HS-27A (cell line): ENCODE data around the gene MBP.

Source experiments
- DNase-seq: peaks from one replicate; pipeline ENCODE4 v3.0.0-alpha.2; 2012; ENCODE audit warnings: low read depth, missing footprints

Gene MBP

GRCh38 chr18:76986406-76986805 lies 146.2 kb downstream of the MBP start:
- no peak for DNase-seq

DNA sequence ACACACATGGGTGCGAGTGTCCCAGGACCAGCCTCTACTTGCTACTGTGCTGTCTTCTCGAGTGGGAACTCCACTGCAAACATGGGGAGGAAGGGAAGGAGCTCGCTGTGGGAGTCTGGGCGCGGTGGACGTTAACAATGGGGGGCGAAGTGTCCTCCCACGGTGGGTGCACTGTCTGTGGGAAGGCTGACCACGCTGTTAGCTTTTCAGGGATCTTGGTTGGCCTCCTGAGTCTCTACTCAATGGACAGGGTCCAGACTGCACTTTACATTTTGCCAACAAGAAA lies 146.7 kb downstream of the MBP start:
- no peak for DNase-seq

GRCh38 chr18:76985156-76985950 lies 147.2 kb downstream of the MBP start:
- no peak for DNase-seq

GRCh38 chr18:76984193-76985155 lies 148.1 kb downstream of the MBP start:
- no peak for DNase-seq

GRCh38 chr18:76983613-76984051 lies 149.0 kb downstream of the MBP start:
- no peak for DNase-seq

DNA sequence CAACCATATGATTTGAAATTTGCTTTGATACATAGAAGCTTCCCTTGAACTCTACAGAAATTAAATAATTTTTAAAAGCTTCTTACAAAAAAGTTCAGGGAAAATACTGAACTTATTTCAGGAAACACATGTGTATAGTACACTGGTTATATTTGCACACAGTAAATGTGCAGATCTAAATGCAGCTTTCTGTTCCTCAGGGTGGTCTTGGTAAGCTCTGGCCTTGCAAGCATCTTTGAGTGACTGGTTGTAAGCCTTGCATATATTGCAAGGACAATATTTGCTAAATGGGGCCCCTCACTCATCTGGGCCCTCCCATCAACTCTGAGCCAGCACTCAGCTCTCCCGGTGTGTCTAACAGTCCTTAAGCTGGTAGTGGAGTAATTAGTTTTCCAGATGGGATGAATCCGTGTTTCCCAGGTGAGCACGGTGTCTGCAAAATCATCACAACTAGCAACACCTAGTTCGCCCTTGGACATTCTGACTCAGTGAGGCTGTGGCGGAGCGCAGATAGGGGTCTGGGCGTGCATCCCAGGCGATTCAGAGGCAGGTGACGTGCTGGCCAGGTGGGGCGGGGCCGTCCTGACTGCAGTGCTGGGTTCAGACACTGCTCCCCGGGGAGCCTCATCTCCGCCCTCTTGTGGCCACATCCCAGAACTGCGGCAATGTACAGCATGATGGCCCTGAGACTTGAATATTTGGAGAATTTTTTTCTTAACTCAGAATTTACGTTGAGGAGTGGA lies 149.6 kb downstream of the MBP start:
- DNase-seq, result no peak

- DNase-seq, result no peak
These were observed 150.5 kb downstream of the MBP start for GRCh38 chr18:76982038-76982437.

GRCh38 chr18:76981396-76981968 lies 151.1 kb downstream of the MBP start:
- no peak for DNase-seq

- no peak for DNase-seq
These were observed 151.8 kb downstream of the MBP start for GRCh38 chr18:76980663-76981395.

DNA sequence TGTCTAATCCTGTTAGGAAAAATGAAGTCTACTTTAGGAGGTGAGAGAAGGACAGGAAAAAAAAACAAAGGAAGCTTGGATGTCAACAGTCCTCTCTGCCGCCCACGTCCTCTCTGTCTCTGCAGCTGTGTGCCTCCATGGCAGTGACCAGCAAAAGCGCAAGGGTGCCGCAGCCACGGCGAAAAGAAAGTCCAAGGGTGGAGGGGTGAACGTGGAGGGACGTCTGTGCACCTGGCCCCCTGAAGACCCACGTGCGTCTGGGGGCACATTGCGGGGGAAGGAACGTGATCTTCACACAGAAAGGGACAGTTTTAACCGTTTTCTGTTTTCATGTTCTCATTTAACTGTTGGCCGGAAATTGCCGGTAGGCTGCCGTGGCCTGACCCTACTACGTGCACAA lies 152.7 kb downstream of the MBP start:
- DNase-seq, result no peak

GRCh38 chr18:76979111-76979751 lies 153.4 kb downstream of the MBP start:
- no peak for DNase-seq

GRCh38 chr18:76978616-76979015 lies 154.0 kb downstream of the MBP start:
- no peak for DNase-seq

- DNase-seq, result no peak
These were observed 154.8 kb downstream of the MBP start for GRCh38 chr18:76977684-76978232.

DNA sequence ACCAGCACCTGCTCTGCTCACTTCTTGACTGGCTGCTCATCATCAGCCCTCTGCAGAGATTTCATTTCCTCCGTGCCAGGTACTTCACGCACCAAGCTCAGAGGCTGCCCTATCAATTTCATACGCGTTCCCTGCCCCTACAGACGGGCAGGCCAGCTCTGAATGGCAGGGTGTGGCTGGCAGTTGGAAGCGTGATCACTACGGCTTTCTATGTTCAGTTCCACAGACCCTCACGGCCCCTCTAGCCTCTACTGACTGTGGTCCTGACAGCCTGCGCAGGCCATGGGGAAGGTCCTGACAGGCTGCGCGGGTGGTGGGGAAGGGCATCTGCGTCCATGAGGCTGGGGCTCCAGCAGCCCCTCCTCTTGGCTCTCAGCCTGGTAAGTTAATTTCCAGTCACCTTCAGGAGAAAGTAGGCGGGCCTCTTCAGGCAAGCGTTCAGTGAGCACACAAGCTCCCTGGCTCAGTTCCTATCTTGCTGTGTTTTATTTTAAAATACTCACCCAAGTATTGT lies 155.4 kb downstream of the MBP start:
- no peak for DNase-seq

GRCh38 chr18:76975577-76976110 lies 156.9 kb downstream of the MBP start:
- no peak for DNase-seq

GRCh38 chr18:76974386-76974785 lies 158.2 kb downstream of the MBP start:
- DNase-seq, result no peak

GRCh38 chr18:76973520-76974266 lies 158.9 kb downstream of the MBP start:
- no peak for DNase-seq

GRCh38 chr18:76972846-76973519 lies 159.6 kb downstream of the MBP start:
- DNase-seq, result no peak

DNA sequence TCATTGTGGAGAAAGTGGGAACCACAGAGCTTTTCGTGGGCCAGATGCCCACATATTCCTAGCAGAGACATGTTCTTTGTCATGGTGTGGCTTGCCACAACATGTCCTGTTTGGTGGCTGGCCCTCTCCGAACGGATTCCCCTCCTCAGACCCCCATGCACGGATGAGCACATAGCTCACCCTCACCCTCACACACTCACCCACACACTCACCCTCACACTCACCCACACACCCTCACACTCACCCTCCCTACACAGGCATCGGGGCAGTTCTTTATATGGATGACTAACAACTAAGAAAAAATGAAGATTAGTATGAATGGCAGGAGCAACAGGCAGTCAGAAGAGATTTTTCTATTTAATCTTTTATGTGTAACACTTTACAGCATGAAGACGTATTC lies 160.3 kb downstream of the MBP start:
- DNase-seq, result no peak
